Measurements from ENCODE around the gene UGT1A7.

Gene UGT1A7

GRCh38 chr2:233680361-233681045 lies 1.2 kb upstream of the UGT1A7 start:
- no peak for DNase-seq (ENCODE audit: low read depth, low spot score)
- no peaks in the 10 kb centered on the region for H3K36me3 ChIP-seq (ENCODE audit: control insufficient read depth, insufficient read depth, low read length)
- no peak overlapping the region for H3K4me3 ChIP-seq (ENCODE audit: low read length)
- no peaks in the 10 kb centered on the region for H3K27me3 ChIP-seq (ENCODE audit: control insufficient read depth, insufficient read depth, low read length)
- no peaks in the 10 kb centered on the region for H3K9me3 ChIP-seq (ENCODE audit: control insufficient read depth, insufficient read depth, low read length)
- no CpG with 5 or more reads among the region's 4 CpGs for WGBS (ENCODE audit: insufficient coverage, insufficient read length)
- no peaks in the 10 kb centered on the region for H3K4me1 ChIP-seq (ENCODE audit: control insufficient read depth, insufficient read depth, low read length)
- no peak overlapping the region for H3K27ac ChIP-seq (ENCODE audit: low read length)

GRCh38 chr2:233684640-233685039 lies 2.9 kb downstream of the UGT1A7 start:
- Histone ChIP-seq H3K9me3 (ENCODE audit: control insufficient read depth, insufficient read depth, low read length) (no peaks in the 10 kb centered on the region), H3K4me1 (ENCODE audit: control insufficient read depth, insufficient read depth, low read length) (no peaks in the 10 kb centered on the region), H3K27ac (ENCODE audit: low read length) (no peak overlapping the region), H3K27me3 (ENCODE audit: control insufficient read depth, insufficient read depth, low read length) (no peaks in the 10 kb centered on the region), H3K4me3 (ENCODE audit: low read length) (no peak overlapping the region), H3K36me3 (ENCODE audit: control insufficient read depth, insufficient read depth, low read length) (no peaks in the 10 kb centered on the region)
- no peak for DNase-seq (ENCODE audit: low read depth, low spot score)
- no CpG with 5 or more reads among the region's 1 CpG for WGBS (ENCODE audit: insufficient coverage, insufficient read length)

GRCh38 chr2:233686928-233687327 lies 5.2 kb downstream of the UGT1A7 start:
- no peaks in the 10 kb centered on the region for H3K36me3 ChIP-seq (ENCODE audit: control insufficient read depth, insufficient read depth, low read length)
- peaks cover 2% of the 10 kb centered on the region; the same call in 1 of the 2 replicates for H3K4me1 ChIP-seq (ENCODE audit: control insufficient read depth, insufficient read depth, low read length)
- no peak overlapping the region for H3K4me3 ChIP-seq (ENCODE audit: low read length)
- no CpG with 5 or more reads among the region's 5 CpGs for WGBS (ENCODE audit: insufficient coverage, insufficient read length)
- no peak overlapping the region for H3K27ac ChIP-seq (ENCODE audit: low read length)
- H3K27me3 ChIP-seq (ENCODE audit: control insufficient read depth, insufficient read depth, low read length), result no peaks in the 10 kb centered on the region
- no peaks in the 10 kb centered on the region for H3K9me3 ChIP-seq (ENCODE audit: control insufficient read depth, insufficient read depth, low read length)
- no peak for DNase-seq (ENCODE audit: low read depth, low spot score)

- no peak overlapping the region for H3K4me3 ChIP-seq (ENCODE audit: low read length)
- H3K36me3 ChIP-seq (ENCODE audit: control insufficient read depth, insufficient read depth, low read length), result no peaks in the 10 kb centered on the region
- WGBS (ENCODE audit: insufficient coverage, insufficient read length), result no CpG with 5 or more reads among the region's 5 CpGs
- H3K4me1 ChIP-seq (ENCODE audit: control insufficient read depth, insufficient read depth, low read length), result peaks cover 2% of the 10 kb centered on the region; the same call in 1 of the 2 replicates
- no peak for DNase-seq (ENCODE audit: low read depth, low spot score)
- no peaks in the 10 kb centered on the region for H3K27me3 ChIP-seq (ENCODE audit: control insufficient read depth, insufficient read depth, low read length)
- no peaks in the 10 kb centered on the region for H3K9me3 ChIP-seq (ENCODE audit: control insufficient read depth, insufficient read depth, low read length)
- H3K27ac ChIP-seq (ENCODE audit: low read length), result no peak overlapping the region
Observed at GRCh38 chr2:233688341-233688740, 6.6 kb downstream of the UGT1A7 start.

- Histone ChIP-seq H3K27ac (ENCODE audit: low read length) (no peak overlapping the region), H3K27me3 (ENCODE audit: control insufficient read depth, insufficient read depth, low read length) (no peaks in the 10 kb centered on the region), H3K4me1 (ENCODE audit: control insufficient read depth, insufficient read depth, low read length) (peaks cover 2% of the 10 kb centered on the region; the same call in 1 of the 2 replicates), H3K9me3 (ENCODE audit: control insufficient read depth, insufficient read depth, low read length) (no peaks in the 10 kb centered on the region), H3K4me3 (ENCODE audit: low read length) (no peak overlapping the region), H3K36me3 (ENCODE audit: control insufficient read depth, insufficient read depth, low read length) (no peaks in the 10 kb centered on the region)
- no peak for DNase-seq (ENCODE audit: low read depth, low spot score)
Observed at GRCh38 chr2:233689031-233689430, 7.3 kb downstream of the UGT1A7 start.

GRCh38 chr2:233689501-233689900 lies 7.8 kb downstream of the UGT1A7 start:
- Histone ChIP-seq H3K36me3 (ENCODE audit: control insufficient read depth, insufficient read depth, low read length) (no peaks in the 10 kb centered on the region), H3K4me3 (ENCODE audit: low read length) (no peak overlapping the region), H3K9me3 (ENCODE audit: control insufficient read depth, insufficient read depth, low read length) (no peaks in the 10 kb centered on the region), H3K27me3 (ENCODE audit: control insufficient read depth, insufficient read depth, low read length) (no peaks in the 10 kb centered on the region), H3K4me1 (ENCODE audit: control insufficient read depth, insufficient read depth, low read length) (peaks cover 2% of the 10 kb centered on the region; the same call in 1 of the 2 replicates), H3K27ac (ENCODE audit: low read length) (no peak overlapping the region)
- WGBS (ENCODE audit: insufficient coverage, insufficient read length), result no CpG with 5 or more reads among the region's 3 CpGs
- DNase-seq (ENCODE audit: low read depth, low spot score), result no peak

- Histone ChIP-seq H3K4me3 (ENCODE audit: low read length) (no peak overlapping the region), H3K36me3 (ENCODE audit: control insufficient read depth, insufficient read depth, low read length) (no peaks in the 10 kb centered on the region), H3K27me3 (ENCODE audit: control insufficient read depth, insufficient read depth, low read length) (no peaks in the 10 kb centered on the region), H3K4me1 (ENCODE audit: control insufficient read depth, insufficient read depth, low read length) (peaks cover 2% of the 10 kb centered on the region; the same call in 1 of the 2 replicates), H3K27ac (ENCODE audit: low read length) (no peak overlapping the region), H3K9me3 (ENCODE audit: control insufficient read depth, insufficient read depth, low read length) (no peaks in the 10 kb centered on the region)
- no peak for DNase-seq (ENCODE audit: low read depth, low spot score)
- WGBS (ENCODE audit: insufficient coverage, insufficient read length), result no CpG with 5 or more reads among the region's 4 CpGs
Observed at GRCh38 chr2:233690444-233690843, 8.7 kb downstream of the UGT1A7 start.

GRCh38 chr2:233691443-233692433 lies 10.0 kb downstream of the UGT1A7 start:
- H3K4me1 ChIP-seq (ENCODE audit: control insufficient read depth, insufficient read depth, low read length), result peaks cover 2% of the 10 kb centered on the region; the same call in 1 of the 2 replicates
- no peaks in the 10 kb centered on the region for H3K9me3 ChIP-seq (ENCODE audit: control insufficient read depth, insufficient read depth, low read length)
- no peaks in the 10 kb centered on the region for H3K27me3 ChIP-seq (ENCODE audit: control insufficient read depth, insufficient read depth, low read length)
- no peaks in the 10 kb centered on the region for H3K36me3 ChIP-seq (ENCODE audit: control insufficient read depth, insufficient read depth, low read length)
- WGBS (ENCODE audit: insufficient coverage, insufficient read length), result no CpG with 5 or more reads among the region's 11 CpGs
- H3K4me3 ChIP-seq (ENCODE audit: low read length), result no peak overlapping the region
- no peak for DNase-seq (ENCODE audit: low read depth, low spot score)
- H3K27ac ChIP-seq (ENCODE audit: low read length), result no peak overlapping the region

- peaks cover 2% of the 10 kb centered on the region; the same call in 1 of the 2 replicates for H3K4me1 ChIP-seq (ENCODE audit: control insufficient read depth, insufficient read depth, low read length)
- no peaks in the 10 kb centered on the region for H3K9me3 ChIP-seq (ENCODE audit: control insufficient read depth, insufficient read depth, low read length)
- H3K36me3 ChIP-seq (ENCODE audit: control insufficient read depth, insufficient read depth, low read length), result no peaks in the 10 kb centered on the region
- H3K4me3 ChIP-seq (ENCODE audit: low read length), result no peak within 1 kb of the TSS
- no peak for DNase-seq (ENCODE audit: low read depth, low spot score)
- H3K27me3 ChIP-seq (ENCODE audit: control insufficient read depth, insufficient read depth, low read length), result no peaks in the 10 kb centered on the region
- WGBS (ENCODE audit: insufficient coverage, insufficient read length), result no CpG with 5 or more reads among the region's 4 CpGs
- no peak within 1 kb of the TSS for H3K27ac ChIP-seq (ENCODE audit: low read length)
Observed at GRCh38 chr2:233692648-233693047, 10.9 kb downstream of the UGT1A7 start, which contains the start of gene UGT1A6. Gene UGT1A6 (plus strand): TSS chr2:233692890. CDS start chr2:233693005, 115 bp downstream.

- no peak for DNase-seq (ENCODE audit: low read depth, low spot score)
- Histone ChIP-seq H3K27me3 (ENCODE audit: control insufficient read depth, insufficient read depth, low read length) (no peaks in the 10 kb centered on the region), H3K9me3 (ENCODE audit: control insufficient read depth, insufficient read depth, low read length) (no peaks in the 10 kb centered on the region), H3K27ac (ENCODE audit: low read length) (no peak overlapping the region), H3K4me3 (ENCODE audit: low read length) (no peak overlapping the region), H3K36me3 (ENCODE audit: control insufficient read depth, insufficient read depth, low read length) (no peaks in the 10 kb centered on the region), H3K4me1 (ENCODE audit: control insufficient read depth, insufficient read depth, low read length) (peaks cover 2% of the 10 kb centered on the region; the same call in 1 of the 2 replicates)
- WGBS (ENCODE audit: insufficient coverage, insufficient read length), result no CpG with 5 or more reads among the region's 6 CpGs
Observed at GRCh38 chr2:233693963-233694362, 12.3 kb downstream of the UGT1A7 start.
